HG03135 (cell line): ENCODE results near the gene NEU2.
"Not testable (repeated sequence)": the region's sequence is repeated elsewhere in the genome, so short reads cannot be mapped to it uniquely, and the experiment has no call there.

Experiments used
- ATAC-seq: cut with Tn5 transposase; IDR thresholded peaks from one replicate; pipeline ENCODE4 v1.9.1; 2021; ENCODE audit warnings: mild to moderate bottlenecking, moderate library complexity; ENCODE audit not compliant: unreplicated experiment

The NEU2 gene

GRCh38 chr2:233009661-233010060 lies 22.8 kb upstream of the NEU2 start:
- ATAC-seq = no peak

GRCh38 chr2:233010569-233011267 lies 21.8 kb upstream of the NEU2 start:
- no peak for ATAC-seq

GRCh38 chr2:233011268-233011650 lies 21.2 kb upstream of the NEU2 start:
- ATAC-seq = no peak

GRCh38 chr2:233011702-233012131 lies 20.8 kb upstream of the NEU2 start:
- no peak for ATAC-seq

GRCh38 chr2:233012301-233012971 lies 20.0 kb upstream of the NEU2 start:
- no peak for ATAC-seq

GRCh38 chr2:233013027-233013461 lies 19.4 kb upstream of the NEU2 start, which contains the start of gene NGEF:
TSS of gene NGEF (minus strand) at chr2:233013256. CDS start at chr2:232974890, 38,366 bp downstream.
- no peak for ATAC-seq

- ATAC-seq = no peak
Observed at GRCh38 chr2:233013650-233014049, 18.8 kb upstream of the NEU2 start.

- no peak for ATAC-seq
Observed at GRCh38 chr2:233015019-233015645, 17.3 kb upstream of the NEU2 start.

GRCh38 chr2:233017947-233018346 lies 14.5 kb upstream of the NEU2 start:
- ATAC-seq = no peak

- ATAC-seq = not testable (repeated sequence)
Observed at GRCh38 chr2:233019610-233020009, 12.9 kb upstream of the NEU2 start.

GRCh38 chr2:233020454-233020853 lies 12.0 kb upstream of the NEU2 start:
- no peak for ATAC-seq

GRCh38 chr2:233021771-233022170 lies 10.7 kb upstream of the NEU2 start:
- no peak for ATAC-seq

- ATAC-seq = no peak
Observed at GRCh38 chr2:233022561-233022960, 9.9 kb upstream of the NEU2 start.

- ATAC-seq = no peak
Observed at GRCh38 chr2:233023007-233023760, 9.3 kb upstream of the NEU2 start.

- ATAC-seq = no peak
Observed at GRCh38 chr2:233023761-233024410, 8.6 kb upstream of the NEU2 start.

GRCh38 chr2:233025706-233026105 lies 6.8 kb upstream of the NEU2 start:
- ATAC-seq = no peak

GRCh38 chr2:233026198-233026813 lies 6.2 kb upstream of the NEU2 start:
- no peak for ATAC-seq

- no peak for ATAC-seq
Observed at GRCh38 chr2:233029321-233029720, 3.2 kb upstream of the NEU2 start.

- no peak for ATAC-seq
Observed at GRCh38 chr2:233031556-233032500, 644 bp upstream of the NEU2 start.
